H1 (cell line): ENCODE measurements around the gene ADCY7. TPM values are rescaled to one million over a fixed set of nuclear protein-coding genes. Genes with fewer than 3 reads are reported as not detected.

Experiments used
- CHD2 ChIP-seq: IDR thresholded peaks from 2 replicates; pipeline ENCODE4 v1.6.1; 2012; ENCODE audit warnings: low read length, improper control_type of control experiment
- RBBP5 ChIP-seq: IDR thresholded peaks from 2 replicates; pipeline ENCODE4 v1.7.1; 2012; ENCODE audit warnings: low read depth, mild to moderate bottlenecking, inconsistent platforms, low read length, moderate library complexity, borderline replicate concordance
- polyA plus RNA-seq, 7 experiments: library from polyadenylated mRNA; depleted of rRNA in 3 of 7; stranded (reverse) in 5 of 7; unstranded in 2 of 7; fragments of >200 nt in 5 of 7; fragments of 200-250 nt in 2 of 7; gene quantifications; 1 replicate in 5 of 7; 2 replicates in 1 of 7; 4 replicates in 1 of 7; pipeline versions ENCODE4 v1.2.1 to v1.2.3, GENCODE V29; 2011 to 2013; ENCODE audit warnings: missing spikeins in 2 of 7, mixed read lengths in 2 of 7
- total RNA-seq: library from RNA; stranded (reverse); fragmentation: NEBNext Ultra II Directional; extraction: Animal tissue kit (Norgen Biotek cat#: 25700); gene quantifications from 2 replicates; pipeline ENCODE4 v1.2.1, GENCODE V29; 2021

ADCY7 gene
- total and polyA plus RNA-seq, 2 of the 8 experiments (the other 6 are each of a cell fraction or from before 2014, with no cell fraction given) = 2.4 to 5.1 TPM

GRCh38 chr16:50332599-50332998 lies 66.2 kb downstream of the ADCY7 start (continued):
- no peak for TF ChIP-seq CHD2
- no peak for TF ChIP-seq RBBP5
